AG20443 (cell line): Measurements from ENCODE around the gene ABCB1.

ENCODE experiments used
- DNase-seq: peaks from one replicate; pipeline ENCODE4 v3.0.0; 2012; ENCODE audit warnings: low spot score, mixed read lengths

ABCB1 gene

DNA sequence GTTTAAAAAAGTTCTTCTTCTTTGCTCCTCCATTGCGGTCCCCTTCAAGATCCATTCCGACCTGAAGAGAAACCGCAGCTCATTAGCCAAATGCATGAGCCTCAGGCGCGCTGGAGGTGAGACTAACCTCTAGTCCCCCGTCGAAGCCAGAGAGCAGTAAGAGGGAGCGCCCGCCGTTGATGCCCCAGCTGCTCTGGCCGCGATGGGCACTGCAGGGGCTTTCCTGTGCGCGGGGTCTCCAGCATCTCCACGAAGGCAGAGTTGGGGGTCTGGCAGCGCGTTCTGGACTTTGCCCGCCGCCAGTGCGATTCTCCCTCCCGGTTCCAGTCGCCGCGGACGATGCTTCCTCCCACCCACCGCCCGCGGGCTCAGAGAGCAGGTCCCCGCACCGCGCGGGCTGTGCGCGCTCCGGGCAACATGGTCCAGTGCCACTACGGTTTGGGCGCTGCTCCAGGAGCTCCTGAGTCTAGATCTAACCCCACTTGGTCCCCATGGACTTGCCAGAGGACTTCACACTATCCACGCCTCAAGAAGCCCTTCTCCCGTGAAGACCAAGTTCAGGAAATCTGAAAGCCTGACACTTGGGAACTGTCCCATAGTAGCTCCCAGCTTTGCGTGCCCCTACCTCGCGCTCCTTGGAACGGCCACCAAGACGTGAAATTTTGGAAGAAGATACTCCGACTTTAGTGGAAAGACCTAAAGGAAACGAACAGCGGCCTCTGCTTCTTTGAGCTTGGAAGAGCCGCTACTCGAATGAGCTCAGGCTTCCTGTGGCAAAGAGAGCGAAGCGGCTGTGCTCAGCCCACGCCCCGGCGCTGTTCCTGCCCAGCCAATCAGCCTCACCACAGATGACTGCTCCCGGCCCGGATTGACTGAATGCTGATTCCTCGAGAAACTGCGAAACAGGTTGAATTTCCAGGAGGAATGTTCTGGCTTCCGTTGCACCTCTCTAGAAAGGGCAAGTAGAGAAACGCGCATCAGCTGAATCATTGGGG lies at the start of gene ABCB1:
Gene ABCB1, minus strand, starts transcription at position 755 of the 995 bp plus-strand sequence. Its CDS starts 700 bp downstream, at position 55.
- DNase-seq = peak; percentile 73

DNA sequence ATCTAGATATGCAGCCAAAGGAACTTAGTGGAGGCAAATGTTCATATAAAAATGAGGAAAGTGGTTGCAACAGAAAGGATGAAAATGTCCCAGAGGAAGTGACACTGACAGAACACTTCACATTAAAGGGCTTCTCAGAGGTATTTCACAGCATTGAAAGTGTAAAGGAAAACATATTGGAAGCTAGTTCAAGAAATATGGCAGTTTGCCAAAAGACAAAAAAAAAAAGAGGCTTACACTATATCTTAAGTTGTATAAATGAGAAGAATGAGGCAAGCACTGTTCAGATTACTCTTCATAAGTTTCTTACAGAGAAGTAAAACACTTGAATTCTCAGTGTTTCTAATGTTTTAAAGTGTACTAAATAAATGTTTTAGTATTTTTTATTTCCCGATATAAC lies 47.6 kb upstream of the ABCB1 start:
- DNase-seq = no peak

DNA sequence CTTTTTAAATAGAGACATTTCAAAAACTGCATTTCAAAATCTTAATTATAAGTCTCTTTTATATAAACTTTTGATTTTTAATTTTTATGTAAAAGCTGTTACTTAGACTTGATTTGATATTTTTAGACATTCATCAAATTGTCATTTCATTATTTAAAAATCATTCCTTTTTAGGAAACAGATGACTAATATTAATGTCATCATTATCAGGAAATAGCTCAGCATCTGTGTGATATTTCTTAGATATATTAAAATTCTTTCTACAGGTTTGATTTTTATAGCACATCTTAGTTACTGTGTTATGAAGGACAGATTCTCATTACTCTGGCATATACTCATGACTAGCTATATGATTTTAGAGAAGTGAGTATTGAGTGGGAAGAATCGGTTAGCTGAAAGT lies 44.8 kb upstream of the ABCB1 start:
- DNase-seq = no peak

DNA sequence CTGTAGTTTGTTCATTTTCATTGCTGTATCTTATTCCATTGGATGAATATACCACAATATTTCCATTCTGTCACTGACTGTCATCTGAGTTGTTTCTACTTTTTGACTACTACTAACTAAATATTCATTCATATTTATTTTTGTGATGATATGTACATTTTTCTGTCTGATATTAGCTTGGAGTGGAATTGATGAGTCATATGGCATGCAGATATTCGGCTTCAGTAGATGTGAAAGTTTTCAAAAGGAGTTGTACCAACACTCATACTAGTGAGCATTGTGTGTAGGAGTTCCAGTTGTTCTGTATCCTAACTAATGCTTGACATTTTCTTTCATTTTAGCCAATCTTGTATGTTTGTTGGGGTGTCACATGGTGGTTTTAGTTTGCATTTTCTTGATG lies 35.2 kb upstream of the ABCB1 start:
- no peak for DNase-seq

DNA sequence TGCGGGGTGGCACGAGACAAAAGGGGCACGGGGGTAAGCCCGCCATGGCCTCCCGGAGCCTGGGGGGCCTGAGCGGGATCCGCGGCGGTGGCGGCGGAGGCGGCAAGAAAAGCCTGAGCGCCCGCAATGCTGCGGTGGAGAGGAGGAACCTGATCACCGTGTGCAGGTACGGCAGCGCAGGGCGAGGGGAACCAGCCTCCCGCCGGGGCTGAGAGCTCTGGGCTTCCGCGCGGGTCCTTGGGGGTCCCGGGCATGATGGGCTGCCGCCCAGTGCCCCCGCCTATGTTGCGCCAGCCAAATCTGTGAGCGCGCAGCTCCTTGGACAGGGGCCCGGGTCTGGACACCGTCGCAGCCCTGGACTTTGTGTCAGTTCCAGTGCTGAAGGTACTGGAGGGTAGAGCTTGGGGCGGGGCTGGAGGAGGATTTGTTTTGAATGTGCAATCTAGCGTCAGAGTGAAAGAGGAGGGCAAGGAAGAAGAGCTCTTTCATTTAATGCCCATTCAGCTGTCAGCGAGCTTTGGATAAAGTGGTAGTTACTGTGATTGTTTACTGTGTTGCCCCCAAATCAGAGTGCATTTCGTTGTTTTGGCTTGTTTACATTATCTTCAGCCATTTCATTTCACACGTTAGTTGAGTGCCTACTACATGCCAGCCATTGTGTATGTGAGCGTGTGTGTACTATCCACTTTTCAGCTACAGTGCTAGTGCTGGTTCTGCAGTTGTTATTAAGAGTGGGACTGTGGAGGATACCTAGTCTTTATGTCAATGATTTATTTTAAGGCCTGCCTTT lies 28.3 kb upstream of the ABCB1 start:
- DNase-seq = peak; percentile 10

DNA sequence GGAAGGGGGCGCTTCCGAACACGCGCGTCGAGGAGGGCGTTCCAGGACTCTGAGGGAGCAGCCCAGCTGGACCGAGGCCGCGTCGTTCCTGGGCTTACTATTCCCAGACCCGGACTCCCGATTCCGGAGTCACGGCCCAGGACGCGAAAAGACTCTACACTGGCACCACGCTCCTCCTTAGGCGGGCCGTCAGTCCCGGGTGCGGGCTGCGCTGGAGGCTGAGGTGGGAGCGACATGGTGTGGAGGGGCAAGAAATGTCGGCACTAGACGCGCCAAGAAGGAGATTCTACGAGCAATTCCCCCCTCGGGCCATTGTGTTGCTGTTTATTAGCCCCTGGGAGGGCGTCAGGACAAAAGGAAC lies 26.9 kb upstream of the ABCB1 start:
- peak; percentile 14 for DNase-seq

DNA sequence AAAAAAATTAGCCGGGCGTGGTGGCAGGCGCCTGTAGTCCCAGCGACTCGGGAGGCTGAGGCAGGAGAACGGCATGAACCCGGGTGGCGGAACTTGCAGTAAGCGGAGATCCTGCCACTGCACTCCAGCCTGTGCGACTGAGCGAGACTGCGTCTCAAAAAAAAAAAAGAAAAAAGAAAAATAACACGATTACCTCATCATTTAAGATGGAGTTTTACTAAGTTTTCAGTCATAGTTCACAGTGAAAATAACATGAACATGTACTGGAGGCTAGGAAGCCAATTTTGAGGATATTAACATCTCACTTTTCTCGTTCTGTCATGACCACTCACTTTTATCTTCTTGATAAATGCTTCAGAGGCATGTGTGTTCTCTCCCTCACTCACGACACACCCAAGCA lies 24.4 kb upstream of the ABCB1 start:
- DNase-seq = no peak

DNA sequence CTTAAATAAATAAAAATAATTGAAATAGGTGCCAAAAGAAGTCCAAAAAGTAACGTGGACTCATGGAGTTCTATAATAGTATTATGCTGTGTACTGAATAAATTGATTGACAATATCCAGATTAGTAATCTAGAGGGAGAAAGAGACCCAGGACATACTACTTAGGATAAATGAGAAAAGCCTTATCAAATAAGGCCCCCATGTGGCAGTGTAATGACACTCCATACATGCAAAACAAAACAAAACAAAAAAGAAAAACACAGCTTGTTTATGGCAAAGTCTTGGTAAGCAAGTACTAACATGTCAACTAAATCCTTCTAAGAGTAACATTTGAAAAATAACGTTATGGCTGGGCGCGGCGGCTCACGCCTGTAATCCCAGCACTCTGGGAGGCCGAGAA lies 23.9 kb upstream of the ABCB1 start:
- DNase-seq = no peak

DNA sequence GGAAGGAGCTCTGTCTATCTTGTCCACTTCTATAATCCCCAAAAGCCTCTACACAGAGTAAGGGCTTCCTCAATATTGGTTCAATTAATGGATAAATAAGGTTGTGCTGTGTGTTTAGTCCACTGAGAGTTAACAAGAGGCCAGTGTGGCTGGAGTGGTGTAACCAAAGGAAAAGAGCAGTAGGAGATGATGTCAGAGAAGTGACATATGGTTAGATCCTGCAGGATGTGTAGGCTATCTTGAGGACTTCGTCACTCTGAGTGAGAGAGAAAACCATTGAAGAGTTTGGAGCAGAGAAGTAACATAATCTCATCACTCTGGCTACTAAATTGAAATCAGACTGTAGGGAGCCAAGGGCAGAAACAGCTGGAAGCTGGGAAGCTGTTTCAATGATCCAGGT lies 14.5 kb upstream of the ABCB1 start:
- no peak for DNase-seq

DNA sequence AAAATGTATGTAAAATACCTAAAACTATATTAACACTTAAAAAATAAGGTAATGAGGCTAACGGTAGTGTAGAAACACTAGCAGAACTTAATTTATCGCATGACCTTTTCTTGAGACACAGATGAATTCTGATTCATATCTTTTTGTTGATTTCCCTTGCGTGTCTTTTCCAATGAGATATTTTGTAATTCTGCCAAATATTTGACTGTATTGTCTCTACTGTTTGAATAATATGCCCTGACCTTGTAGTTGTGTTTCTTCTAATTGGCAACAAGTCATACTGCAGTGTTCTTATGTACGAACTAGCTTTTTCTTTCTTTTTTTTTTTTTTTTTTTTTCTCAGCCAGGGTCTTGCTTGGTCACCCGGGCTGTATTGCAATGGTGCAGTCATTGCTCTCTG lies 9.2 kb upstream of the ABCB1 start:
- DNase-seq = no peak

DNA sequence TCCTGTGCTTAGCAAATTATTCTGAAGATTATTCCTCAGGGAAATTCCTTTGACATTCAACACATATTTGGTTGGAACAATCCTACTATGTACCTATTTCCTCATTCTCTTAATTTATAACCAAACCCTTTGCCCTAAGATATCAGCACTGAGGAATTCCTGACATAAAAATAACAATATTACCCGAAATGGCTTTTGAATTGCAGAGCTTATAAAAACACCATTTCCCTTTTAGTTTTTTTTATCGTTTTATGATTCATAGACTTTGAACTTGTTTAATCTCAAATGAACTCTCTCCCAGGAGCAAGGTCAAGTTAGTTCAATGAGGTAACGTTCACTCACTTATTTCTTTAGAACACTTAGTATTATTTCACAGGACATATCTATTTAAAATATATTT lies 7.7 kb upstream of the ABCB1 start:
- DNase-seq = no peak

DNA sequence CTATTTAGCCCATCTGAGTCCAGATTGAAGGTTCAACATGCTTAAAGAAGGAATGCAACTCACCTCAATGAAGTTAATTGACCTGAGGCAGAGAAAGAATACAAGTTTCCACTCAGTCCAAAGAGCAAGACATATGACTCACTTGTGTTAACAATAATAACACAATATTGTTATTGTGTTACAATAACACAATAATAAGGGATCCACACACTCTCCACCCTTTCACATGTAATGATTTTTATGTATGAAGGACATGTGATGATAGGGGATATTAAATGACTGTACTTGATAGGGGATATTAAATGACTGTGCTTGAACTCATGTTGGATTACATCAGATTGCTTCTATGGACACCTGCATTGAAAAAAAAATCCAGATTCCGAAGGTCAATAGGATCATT lies 3.6 kb upstream of the ABCB1 start:
- DNase-seq = no peak

DNA sequence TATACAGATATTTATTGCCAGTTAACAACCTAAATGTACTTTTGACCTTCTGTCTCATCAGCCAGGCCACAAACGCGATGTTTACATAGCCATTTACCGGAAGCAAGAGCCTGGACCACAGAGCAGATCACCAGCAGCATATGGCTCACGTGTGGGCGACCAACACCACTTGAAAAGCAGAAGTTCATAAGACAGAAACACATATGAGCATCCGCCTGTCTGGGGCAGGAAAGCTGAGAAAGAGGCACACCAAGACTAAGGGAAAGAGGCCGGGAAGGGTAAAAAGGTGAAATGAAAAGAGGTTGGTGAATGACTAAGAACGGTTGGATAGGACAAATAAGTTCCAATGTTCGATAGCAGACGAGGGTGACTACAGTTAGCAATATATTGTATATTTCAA lies 1.3 kb downstream of the ABCB1 start:
- no peak for DNase-seq

DNA sequence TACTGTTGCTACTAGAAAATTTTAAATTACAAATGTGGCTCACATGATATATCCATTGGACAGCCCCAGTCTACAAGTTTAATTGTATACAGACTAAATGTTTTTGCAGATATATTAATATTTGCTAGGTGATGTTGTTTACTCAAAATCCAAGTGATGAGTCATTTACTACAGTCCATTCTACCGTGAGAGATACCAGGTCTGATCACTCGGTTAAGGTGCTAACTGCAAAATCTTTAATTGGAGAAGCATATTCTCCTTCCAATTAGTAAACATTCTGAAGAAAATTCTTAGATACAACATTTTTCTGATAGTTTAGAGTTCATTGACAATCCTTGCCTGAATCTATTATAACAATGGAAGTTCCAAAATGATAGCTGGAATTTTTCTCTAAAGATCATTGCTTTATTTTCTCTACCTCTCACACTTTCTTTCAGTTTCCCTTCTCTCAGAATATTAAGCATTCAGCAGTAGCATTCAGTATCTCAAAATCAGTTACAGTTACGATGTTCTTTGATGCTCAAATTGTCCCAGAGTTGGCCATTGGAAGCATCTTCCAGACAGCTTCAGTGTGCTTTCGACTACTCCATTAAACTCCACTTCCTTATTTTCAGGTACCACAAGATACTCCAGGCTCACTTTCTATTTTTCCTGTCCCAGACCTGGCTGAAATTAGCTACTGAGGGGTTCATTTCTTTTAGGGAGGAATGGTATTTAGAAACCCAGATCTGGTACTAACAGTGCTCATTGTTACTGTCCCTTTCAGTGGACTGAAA lies 2.3 kb downstream of the ABCB1 start:
- DNase-seq = no peak

DNA sequence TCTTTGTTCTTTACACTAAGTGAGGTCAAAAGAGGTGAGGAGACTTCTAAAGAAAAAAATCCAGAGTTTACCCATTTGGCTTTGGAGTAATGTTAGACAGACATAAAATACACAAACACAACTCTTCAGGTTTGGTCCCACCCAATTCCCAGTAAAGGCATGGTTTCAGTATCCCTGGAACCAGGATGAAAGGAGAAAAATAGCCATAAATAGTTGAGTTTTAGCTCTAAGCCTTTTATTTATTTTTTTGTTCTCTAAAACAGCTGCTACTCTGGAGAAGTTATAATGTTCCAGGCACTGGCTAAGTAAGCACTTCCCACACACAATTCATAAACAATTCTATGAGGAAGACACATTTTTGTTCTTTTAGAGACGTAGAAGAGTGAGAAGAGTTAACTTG lies 4.0 kb downstream of the ABCB1 start:
- no peak for DNase-seq

DNA sequence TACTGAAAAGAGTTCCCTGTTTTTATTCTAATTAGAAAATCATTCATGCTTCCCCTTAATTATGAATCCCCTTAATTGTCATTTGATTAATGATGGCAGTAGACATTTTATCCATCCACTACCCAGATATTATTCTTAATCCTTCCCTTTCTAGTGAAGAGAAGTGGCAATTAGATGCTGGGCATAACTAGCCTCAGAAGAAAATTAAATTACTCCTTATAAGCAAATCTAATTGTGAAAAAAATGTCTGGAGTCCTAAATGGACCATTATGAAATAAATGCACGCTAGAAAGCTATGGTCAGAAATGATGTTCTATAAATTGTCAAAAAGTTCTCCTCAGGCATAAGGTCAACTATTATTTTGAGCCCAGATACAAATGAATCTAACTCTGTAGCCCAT lies 4.5 kb downstream of the ABCB1 start:
- no peak for DNase-seq

DNA sequence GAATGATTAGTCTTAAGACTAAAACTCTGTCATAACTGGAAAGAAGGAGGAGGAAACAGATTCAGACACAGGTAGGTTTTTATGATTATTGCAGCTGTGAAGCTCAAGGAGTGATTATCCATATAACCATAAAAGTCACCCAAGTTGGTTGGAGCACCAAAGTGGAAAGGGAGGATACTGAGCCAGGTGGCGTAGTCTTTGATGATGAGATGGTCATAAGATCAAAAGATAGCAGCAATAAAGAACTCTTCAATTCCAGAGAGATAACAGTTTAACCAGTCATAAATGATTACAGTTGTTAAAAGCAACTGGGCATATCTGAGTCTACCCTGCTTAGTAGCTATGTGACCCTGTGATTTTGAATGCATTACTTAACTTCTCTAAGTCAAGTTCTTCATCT lies 8.4 kb downstream of the ABCB1 start:
- DNase-seq = no peak

DNA sequence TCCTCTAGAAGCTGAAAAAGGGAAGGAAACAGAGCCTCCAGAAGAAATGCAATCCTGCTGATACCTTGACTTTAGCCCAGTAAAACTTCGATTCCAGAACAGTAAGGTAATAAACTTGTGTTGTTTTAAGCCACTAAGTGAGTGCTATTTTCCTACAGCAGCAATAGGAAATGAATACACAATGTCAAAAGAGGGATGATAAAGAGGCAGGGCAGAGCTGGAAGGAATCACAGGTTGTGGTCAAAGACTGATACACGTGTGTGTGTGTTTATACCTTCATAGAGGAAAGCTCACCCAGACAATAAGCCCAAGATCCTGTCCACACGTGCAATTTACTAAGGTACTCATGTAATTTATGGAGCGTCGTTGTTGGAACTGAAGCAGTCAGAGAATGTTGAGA lies 9.5 kb downstream of the ABCB1 start:
- DNase-seq = no peak

DNA sequence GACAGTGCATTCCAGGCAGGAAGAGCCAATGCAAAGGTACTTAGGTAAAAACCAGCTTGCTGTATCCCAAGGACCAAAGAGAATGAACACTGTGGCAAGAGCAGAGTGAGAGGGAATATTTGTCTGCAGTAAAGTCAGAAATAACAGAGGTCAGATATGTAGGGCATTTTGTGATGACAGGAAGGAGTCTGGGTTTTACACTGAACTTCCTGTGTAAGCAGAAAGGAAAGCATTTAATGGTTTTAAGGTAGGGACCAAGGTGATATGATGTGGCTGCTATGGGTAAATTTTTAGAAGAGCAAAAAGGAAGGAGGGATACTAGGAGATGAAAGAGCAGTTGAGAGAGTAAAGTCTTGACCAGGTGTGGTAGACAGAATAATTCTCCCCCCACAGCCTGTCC lies 10.1 kb downstream of the ABCB1 start:
- no peak for DNase-seq

DNA sequence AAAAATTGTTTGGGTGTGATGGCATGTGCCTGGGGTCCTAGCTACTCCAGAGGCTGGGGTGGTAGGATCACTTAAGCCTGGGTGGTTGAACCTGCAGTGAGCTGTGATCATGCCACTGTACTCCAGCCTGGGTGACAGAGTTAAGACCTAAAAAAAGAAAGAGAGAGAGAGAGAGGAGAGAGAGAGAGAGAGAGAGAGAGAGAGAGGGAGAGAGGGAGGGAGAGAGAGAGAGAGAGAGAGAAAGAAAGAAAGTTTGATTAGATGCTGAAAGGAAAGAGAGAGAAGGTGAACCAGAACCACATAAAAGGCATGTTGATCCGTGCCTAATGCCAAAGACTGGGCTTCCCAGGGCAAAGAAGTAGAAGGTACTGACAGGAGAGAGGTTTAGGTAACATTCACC lies 11.1 kb downstream of the ABCB1 start:
- no peak for DNase-seq

DNA sequence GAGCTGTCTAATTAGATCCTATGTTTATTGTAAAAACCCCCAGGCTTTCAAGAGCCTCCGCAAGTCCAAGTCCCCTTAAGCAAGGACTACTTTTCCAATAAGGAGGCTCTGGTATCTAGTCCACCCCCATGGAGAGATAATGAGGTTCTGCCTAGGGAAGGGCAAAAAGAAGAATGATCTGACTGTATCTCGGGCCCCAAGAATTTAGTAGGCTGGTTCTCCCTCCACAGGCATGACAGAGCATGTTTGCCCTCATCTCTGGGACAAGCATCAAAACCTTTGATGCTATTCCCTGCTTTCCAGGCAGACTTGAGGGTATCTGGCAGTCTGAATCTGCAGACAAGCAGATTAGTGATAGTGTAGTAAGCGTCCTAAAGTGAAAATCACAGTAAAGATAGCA lies 19.0 kb downstream of the ABCB1 start:
- DNase-seq = no peak

DNA sequence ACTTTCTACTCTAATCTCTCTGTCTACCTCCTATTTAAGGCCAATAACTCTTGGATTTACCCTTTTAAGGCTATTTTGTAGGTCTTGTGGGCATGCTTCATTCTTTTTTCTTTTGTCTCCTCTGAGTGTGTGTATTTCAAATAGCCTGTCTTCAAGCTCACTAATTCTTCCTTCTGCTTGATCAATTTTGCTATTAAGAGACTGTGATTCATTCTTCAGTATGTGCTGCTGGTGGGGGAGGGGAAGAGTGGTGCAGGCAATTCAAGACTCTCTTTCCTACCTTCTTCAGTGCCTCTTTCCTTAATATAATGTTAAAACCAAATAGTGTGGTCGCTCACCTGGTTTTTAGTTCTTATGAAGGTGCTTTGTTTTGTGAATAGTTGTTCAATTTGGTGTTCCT lies 20.0 kb downstream of the ABCB1 start:
- no peak for DNase-seq

DNA sequence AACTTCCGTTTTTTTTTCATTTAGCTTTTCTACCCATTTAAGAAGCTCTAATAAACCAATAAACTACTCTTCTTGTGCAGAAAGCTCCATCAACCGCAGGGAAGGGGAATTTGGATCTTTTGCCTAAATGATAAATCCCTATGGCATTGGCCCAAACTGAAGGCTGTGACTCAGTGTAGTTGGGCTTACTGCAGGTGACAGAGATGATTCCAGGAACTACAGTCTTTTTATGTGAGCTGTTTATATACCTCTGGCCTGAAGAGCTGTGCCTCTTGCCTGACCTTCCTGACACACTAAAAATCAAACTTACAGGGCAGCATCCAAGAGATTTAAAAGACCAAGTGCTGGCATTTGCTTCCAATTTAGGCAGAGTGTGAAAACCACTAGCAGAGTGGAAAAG lies 25.2 kb downstream of the ABCB1 start:
- no peak for DNase-seq
